Kasumi-1 (cell line): ENCODE measurements around the gene ADAMTS18.

Source experiments
- DNase-seq, 2 experiments: peaks; one replicate each; lab custom pipeline; 2025; lab: John Stamatoyannopoulos, UW

Gene ADAMTS18

DNA sequence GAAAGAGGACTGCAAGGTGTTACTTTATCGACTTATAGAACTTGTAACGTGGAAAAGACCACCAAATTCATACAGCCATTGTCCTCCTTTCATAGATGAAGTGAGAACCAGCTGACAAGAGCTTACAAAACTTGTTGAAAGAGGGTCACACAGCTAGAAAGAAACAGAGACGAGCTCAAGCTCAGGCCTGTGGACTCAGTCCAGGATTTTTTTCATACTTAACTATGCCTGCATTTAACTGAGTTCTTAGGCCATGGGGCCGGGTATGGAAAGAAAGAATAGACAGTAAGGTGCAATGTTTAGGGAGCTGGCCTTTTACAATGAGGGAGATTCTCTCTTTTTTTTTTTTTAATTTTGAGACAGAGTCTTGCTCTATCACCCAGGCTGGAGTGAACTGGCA, 106.1 kb downstream of the ADAMTS18 start:
- DNase-seq = no peak

DNA sequence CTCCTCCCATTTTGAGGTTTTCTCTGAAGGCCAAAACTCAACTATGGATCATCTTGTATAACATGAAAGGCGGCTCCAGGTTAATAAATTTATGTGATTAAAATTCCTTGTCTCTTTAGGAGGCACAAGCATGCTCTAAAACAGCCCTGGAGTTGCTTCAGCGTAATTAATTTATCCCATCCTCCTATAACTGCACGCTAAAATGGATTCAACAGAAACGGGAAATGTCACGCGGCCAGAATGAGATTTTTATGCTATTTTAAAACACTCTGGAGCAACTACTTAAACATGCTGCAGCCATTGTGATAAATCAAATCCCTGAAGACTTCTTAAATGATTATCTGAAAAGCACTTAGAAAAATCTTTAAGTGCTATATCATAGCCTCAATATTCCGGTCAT, 106.6 kb downstream of the ADAMTS18 start:
- DNase-seq = no peak

DNA sequence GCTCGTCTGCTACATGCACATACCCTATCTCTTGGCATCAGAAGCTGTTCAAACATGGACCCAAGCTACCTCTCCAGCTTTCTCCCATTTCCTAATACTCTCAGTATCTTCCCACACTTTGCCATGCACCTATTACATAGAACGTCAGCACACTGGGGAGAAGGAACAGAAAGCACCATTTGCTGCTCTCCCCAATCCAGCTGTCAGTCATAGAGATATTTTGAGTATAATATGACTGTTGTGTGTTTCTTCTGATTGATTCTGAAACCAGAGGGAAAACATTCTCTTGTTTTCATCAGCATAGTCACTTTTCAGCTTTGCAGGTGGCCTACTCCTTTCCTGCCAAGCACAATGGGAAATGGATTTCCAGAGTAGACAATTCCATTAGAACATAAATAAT, 107.1 kb downstream of the ADAMTS18 start:
- DNase-seq = no peak

DNA sequence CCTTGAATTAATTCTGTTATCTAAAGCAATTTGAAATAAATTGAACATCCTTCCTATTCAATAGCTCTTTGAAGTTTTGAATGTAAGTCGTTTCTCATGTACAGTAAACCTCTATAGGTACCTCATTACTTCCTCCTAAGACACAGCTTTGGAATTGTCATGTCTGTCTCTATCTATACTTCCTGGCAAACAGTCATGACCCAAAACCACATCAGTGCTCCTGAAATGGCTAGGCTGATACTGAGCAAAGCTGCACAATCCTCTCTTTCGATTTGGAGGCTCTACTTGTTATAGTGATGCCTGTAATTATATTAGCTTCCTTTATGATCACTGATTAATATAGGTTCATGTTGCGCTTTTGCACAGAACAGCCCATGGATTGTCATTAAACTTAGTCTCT, 110.1 kb downstream of the ADAMTS18 start:
- no peak for DNase-seq

DNA sequence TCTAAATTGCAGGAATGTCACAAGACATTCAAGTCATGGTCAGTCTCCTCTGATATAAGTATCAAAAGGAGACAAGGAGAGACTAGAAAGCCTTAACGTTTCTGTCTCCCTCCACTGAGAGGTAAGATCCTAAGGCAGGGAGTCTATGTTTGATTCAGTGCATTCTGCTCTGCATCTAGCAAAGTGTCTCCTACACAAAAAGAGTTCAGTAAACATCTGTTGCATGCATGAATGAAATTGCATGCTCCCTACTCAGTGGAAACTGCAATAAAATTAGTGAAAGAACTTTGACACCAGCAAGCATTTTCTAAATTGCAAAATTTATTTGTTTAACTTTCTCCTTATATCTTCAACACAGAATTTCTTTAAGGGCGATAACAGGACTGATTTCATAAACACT, 111.1 kb downstream of the ADAMTS18 start:
- DNase-seq = no peak

DNA sequence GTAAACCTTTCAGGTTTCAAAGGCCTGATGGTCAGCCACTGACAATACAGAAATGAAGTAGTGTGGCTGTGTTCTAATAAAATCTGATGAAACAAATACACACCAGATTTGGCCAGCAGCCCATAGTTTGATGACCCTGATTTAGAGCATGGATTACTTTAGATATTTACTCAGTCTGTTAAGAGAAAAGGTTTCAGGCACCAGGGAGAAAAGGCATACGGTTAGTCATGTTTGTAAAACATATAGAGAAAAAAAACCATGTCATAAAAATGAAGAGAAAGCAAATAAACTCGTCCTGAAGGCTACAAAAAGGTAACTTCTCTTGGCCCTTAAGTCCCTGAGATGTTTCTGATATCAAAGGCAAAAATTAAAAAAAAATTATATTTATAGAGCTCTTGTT, 112.1 kb downstream of the ADAMTS18 start:
- DNase-seq = no peak

DNA sequence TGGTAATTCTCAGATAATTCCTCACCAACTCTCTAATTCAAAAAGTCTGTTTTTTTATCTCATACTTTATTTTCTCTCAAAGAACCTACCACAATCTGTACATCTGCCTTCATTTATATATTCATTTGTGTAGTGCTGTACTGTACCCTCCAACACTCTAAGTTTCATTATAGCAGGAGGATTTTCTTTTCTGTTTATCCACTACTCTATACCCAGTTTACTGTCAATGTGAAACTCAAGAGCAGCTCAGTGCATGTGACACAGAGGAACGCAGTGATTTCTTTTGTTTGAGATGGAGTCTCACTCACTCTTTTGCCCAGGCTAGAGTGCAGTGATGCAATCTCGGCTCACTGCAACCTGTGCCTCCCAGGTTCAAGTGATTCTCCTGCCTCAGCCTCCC, 117.8 kb downstream of the ADAMTS18 start:
- no peak for DNase-seq

DNA sequence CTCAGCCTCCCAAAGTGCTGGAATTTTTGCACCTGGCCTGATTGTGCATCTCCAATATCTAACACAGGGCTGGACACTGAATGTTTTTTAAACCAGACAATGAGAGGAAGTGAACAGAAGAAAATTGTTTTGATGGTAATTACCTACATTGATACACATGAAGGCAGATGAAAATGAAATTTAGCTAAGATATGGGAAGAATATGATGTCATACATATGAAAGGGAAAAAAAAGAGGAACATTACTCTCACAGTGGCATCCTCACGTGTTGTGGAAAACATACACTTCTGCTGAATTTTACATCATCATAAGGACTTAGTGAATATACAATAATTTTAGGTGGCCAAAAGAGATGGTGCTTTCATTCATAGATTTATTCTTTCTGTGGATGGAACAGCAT, 124.0 kb downstream of the ADAMTS18 start:
- no peak for DNase-seq

DNA sequence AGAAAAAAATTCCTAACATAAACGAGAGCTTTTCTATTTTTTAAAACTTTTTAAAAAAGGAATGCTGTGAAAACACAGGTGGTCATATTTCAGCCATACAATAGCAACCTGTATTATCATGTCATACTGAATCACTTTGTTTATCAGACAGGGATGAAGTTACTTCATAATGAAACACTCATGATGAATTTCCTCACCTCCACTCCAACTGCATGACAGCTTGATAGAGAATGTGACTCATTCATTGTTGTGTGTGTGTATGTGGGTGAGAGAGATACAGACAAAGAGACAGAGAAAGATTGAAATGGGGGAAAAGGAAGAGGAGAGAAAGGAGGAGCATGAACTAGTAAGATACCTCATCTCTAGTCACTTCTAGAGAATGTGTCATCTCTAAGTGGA, 126.7 kb downstream of the ADAMTS18 start:
- no peak for DNase-seq

DNA sequence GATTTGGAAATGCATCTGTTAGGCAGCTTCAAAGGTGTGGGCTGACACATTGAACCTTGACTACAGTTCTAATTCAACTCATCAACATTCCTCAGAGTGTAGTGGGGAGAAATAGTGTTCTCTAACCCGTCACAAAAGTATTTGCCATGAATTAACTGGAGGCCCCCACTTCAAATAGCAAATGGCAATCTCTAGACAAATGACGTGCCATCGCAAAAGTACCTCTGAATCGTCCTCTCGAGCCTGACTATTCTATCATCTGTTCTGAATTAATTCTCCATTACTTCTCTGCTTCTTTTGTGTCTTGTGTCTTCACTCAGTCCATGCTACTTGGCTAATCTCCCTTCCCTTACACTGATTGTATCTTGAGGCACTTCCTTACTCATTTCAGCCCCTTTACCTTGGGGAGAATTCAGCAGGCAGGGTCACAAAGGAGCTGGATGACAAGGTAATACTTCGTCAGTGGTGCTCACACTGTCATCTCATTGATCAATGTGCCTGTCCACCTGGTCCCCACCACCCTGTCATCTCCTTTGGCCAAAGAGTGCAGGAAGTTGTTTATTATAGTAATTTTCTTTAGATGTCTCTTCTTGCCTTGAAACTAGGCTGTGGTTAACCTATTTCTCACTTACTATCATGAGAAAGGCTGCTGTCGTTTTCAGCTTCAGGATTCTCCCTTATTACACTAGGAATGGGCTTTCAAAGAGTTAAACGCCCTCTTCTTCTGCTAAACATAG, 127.2 kb downstream of the ADAMTS18 start:
- no peak for DNase-seq

DNA sequence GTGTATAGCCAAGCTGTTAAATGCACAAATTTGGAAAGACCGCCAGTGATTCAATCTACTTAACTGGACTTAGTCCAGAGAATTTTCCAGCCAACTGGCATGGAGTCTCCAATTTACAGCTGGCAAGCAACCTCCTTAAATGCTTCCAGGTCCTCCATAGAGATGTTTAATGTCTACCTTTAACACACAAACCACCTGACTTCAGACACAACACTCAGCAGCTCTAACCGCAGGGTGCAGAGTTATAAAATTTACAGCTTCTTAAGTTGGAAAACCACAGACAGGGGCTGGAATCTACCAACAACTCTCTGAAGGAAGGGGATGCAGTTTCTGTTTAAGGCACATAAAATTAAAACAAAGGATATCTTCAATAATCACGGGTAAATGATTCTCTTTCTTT, 128.8 kb downstream of the ADAMTS18 start:
- DNase-seq = no peak

DNA sequence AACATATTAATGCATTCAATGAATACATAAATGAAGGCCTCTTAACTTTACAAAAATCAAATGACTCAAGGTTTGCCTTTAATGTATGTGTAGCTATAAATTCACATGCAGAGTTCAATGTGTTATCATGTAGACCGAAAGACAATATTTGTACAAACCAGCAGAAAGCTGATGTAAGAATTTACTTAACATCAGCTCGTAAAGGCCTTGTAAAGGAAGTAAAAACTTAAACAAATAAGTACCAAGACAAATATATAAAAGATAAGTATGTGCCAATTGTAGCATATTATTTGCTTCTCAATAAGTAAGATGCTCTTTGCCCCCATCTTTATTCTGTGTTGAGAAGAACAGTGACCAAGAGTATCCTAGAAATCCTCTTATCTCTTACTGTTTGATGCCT, 130.0 kb downstream of the ADAMTS18 start:
- no peak for DNase-seq

DNA sequence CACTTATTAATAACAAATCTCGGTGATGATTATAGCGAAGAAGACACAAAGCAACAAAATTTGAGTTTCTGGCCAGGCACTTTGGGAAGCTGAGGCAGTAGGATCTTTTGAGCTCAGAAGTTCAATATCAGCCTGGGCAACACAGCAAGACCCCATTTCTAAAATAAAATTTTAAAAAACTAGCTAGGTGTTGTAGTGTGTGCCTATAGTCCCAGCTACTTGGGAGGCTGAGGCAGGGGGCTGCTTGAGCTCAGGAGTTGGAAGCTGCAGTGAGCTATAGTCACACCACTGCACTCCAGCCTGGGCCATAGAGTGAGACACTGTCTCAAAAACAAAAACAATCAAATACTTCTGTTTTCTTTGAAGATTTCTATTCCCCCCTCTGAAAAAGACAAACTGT, 130.7 kb downstream of the ADAMTS18 start:
- DNase-seq = no peak

DNA sequence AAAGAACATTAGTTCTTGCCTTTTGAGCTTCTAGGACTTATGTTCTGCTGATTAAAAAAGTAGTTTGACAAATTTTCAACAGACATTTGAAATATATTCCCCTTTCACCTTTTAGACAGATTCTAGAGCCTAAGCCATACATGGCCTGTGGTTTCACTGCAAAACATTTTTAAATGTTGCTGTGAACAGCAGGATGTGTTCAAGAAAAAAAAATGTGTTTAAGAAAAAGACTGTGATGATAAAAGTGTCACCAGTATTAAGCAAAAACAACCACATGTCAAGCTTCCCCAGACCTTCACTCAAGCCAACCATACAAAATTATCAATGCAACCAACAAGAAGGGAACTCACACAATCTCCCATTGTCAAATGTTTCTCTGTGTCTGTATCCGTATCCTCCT, 132.2 kb downstream of the ADAMTS18 start:
- no peak for DNase-seq

DNA sequence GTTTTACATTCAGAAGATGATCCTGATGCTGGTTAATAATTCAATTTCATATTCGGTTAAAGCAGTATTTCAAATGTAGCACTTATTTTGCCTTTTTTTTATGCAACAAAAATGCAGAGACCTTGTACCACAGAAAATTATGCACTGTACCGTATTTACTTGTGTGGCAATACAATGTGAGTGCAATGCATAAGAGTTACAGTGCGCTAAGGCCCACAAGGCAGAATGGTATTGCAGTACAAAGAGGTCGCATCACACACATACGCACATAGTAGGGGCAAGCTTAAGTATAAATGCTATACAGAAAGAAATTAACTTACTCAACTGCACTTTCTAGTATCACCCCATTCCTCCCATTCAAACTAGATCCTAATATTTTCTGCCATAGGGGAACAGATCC, 132.6 kb downstream of the ADAMTS18 start:
- no peak for DNase-seq

DNA sequence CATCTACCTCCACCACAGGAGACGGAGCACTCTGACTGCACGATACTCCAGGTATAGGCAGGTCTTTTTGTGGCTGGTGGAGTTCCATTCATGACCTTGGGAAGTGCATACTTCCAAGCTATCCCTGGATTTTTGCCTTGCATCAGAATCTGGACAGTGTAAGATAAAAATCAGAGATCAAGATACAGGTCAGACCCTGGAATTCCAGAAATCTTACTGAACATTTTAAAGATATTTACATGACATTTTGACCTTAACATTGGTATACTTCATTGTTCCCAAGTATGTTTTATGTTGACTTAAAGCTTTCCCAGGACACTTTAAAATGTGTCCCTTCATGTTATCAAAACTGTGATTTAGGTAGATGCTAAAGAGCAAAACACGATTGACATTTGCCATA, 134.6 kb downstream of the ADAMTS18 start:
- DNase-seq = no peak

DNA sequence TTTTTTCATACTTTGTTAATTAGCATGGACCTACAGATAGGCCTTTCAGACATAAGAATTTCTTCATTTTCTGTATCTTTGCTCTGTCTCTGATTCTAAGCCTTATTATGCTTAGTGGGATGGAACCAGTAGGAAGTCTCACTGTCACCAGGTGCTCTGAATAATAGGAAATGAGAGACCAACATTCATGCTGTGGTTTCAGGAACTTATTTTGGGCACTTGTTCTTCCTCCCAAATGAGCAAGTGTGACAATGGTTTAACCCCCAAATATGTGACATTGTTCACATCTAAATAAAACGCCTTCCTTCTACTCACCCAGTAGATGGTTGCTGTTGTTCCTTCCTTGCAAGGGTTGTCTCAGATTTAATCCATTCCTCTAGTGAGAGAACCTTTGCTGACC, 135.4 kb downstream of the ADAMTS18 start:
- no peak for DNase-seq

DNA sequence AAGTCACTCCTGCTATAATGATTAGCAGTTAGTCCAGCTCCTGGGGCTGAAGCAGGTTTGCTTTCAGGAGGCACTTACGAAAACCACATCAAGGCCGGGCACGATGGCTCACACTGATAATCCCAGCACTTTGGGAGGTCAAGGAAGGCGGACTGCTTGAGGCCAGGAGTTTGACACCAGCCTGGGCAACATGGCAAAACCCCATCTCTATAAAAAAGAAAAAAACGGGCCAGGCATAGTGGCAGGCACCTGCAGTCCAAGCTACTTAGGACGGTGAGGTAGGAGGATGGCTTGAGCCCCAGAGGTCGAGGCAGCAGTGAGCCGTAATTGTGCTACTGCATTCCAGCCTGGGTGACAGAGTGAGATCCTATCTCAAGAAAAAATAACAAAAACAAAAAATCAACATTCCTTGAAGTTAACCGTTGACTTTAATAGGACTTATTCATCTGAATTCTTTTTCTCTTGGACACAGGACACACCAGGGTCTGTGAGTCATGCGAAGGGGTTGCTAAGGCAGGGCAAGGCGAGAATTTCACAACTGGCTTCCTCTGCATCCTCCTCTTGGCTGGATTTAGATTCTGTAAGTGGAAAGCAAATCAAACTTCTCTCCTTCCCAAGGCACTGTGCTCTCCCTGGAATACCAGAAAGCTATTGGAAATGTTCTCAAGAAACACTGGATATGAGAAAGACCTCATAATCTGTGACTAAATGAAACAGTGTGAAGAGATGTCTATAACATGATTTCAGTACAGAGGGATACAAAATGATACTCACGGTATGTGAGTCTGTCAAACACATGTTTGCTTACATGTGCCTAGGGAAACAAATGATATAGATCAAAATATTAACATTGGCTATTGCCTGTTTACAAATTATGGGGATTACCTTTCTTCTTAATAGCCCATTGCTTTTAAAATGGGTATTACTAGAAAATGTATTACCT, 136.1 kb downstream of the ADAMTS18 start:
- DNase-seq = no peak

DNA sequence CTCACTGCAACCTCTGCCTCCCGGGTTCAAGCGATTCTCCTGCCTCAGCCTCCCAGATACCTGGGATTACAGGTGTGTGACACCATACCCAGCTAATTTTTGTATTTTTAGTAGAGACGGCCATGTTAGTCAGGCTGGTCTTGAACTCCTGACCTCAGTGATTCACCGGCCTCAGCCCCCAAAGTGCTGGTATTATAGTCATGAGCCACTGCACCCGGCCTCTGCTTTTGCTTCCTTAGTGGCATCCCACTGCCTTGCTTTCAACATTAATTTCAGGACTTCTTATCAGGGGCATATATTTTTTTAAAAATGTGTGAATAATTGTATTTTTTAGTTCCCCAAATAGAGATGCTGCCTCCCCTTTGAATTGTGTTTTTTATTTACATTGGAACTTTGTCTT, 136.8 kb downstream of the ADAMTS18 start:
- DNase-seq = no peak

DNA sequence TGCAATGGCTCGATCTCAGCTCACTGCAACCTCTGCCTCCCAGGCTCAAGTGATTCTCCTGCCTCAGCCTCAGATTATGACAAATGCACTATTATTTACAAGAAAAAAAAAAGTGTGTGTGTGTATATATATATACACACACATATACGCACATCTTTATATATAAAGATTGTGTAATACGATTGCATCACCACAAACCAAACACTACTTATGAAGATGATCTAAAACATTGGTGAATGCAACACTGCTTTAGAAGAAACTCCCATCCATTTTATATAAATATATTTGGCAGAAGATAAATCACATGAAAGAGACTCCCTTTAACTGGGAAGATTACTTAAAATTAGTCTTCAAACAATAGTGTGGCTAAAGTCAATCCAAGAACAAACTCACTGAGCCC, 138.9 kb downstream of the ADAMTS18 start:
- DNase-seq = no peak

DNA sequence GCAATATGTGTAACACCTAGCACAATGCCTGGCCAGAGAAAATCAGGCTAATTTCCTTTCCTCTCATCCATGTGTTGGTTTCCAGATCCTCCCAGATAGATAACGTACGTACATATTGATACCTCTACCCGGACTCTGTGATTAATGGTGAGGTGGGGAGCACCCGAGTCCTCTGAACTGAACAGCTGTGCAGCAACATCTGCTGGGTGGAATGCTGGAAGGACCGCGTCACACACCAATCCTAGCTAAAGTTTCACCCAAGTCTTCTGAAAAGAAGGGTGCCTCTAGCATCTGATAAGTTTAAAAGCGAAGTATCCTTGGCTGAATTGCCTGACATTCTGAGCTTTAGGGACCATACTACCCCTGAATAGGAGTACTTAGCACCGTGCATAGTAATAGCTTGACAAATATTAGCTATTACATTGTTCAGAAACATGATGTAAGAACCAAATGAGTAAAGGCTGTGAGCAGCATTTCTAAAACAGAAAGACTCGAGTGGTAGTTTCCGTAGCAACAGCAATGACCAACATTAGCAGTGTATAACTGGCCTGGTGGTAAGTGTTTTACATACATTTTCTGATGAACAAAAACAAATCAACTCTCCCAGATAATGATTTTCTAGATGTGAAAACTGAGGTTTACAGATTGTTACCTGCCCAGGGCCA, 144.3 kb downstream of the ADAMTS18 start:
- no peak for DNase-seq

DNA sequence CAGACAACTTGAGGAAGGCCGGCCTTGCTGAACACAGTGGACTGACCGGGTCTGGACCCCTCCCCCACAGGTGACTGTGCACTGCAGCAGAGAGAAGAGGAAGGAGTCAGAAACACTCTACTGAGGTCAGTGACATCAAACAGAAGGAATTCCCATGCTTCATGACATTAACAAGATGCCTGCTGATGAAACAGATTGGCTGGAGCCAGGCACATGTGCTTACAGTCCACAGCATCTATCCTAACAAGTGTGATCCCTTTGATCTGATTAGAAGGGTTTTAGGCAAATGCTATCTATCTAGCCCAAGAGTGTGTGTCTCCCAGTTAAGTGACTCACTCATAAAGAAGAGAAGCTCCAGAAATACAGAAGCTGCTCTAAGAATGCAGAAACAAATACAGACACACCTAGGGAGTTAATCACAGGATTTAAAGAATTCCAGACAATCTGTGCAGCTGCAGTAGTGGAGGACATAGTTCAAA, 145.5 kb downstream of the ADAMTS18 start:
- DNase-seq = no peak

DNA sequence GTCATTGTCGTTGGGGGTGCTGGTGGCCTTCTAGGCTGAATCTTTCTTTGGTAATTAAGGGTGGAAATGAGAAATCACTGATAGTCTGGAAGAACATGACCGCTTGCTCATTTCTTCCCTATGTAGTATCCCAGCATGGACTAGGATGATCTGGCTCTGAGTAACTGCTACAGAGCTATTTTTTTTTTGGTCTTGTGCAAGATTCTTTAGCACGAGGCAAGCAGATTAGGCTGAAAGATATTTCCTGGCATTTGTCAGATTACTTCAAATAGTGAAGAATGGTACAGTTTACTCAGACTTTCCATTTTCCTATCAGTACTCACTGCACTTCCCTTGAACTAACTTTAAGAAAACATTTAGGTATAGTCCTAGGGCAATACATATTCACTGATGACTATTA, 146.6 kb downstream of the ADAMTS18 start:
- DNase-seq = no peak
